ENCODE measurements around the gene WFIKKN1. TPM values are rescaled to one million over a fixed set of nuclear protein-coding genes. Genes with fewer than 3 reads are reported as not detected.
A peak's percentile ranks its signal among the peaks of the same experiment; 100 is the strongest.
"Not testable (repeated sequence)": the region's sequence is repeated elsewhere in the genome, so short reads cannot be mapped to it uniquely, and the experiment has no call there.

WFIKKN1 gene
- total RNA-seq, 4 donors from 2014 or later: 2.5 to 6.2 (median 3.8) TPM

DNA sequence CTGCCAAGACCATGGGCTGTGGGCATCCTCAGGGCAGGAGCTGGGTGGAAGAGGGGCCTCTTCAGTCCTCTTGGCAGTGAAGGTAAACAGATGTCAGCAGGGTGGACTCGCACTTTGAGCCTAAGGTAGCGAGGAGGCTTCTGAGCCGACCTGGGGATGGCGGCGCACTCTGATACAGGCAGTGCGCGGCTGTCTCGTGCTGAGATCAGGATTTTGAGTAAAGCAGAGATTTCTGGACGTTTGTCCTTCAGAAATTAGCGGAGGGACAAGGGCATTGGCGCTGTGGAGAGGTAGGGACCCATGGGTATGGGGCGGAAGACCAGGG, 34.1 kb upstream of the WFIKKN1 start:
- TF ChIP-seq, protein P1, sequence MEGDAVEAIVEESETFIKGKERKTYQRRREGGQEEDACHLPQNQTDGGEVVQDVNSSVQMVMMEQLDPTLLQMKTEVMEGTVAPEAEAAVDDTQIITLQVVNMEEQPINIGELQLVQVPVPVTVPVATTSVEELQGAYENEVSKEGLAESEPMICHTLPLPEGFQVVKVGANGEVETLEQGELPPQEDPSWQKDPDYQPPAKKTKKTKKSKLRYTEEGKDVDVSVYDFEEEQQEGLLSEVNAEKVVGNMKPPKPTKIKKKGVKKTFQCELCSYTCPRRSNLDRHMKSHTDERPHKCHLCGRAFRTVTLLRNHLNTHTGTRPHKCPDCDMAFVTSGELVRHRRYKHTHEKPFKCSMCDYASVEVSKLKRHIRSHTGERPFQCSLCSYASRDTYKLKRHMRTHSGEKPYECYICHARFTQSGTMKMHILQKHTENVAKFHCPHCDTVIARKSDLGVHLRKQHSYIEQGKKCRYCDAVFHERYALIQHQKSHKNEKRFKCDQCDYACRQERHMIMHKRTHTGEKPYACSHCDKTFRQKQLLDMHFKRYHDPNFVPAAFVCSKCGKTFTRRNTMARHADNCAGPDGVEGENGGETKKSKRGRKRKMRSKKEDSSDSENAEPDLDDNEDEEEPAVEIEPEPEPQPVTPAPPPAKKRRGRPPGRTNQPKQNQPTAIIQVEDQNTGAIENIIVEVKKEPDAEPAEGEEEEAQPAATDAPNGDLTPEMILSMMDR (IDR thresholded peaks at IDR 0.05): no peak
- no peak for TF ChIP-seq POLR2A (IDR thresholded peaks at IDR 0.05)
- no peak for DNase-seq
- Histone ChIP-seq H3K9me3 (no peaks in the 10 kb centered on the region), H3K36me3 (peaks cover 0 to 27% (median 0%) of the 10 kb centered on the region in 3 donors), H3K4me3 (no peak overlapping the region), H3K27me3 (no peaks in the 10 kb centered on the region), H3K27ac (no peak overlapping the region), H3K4me1 (peaks cover 5 to 34% (median 10%) of the 10 kb centered on the region in 4 donors)

DNA sequence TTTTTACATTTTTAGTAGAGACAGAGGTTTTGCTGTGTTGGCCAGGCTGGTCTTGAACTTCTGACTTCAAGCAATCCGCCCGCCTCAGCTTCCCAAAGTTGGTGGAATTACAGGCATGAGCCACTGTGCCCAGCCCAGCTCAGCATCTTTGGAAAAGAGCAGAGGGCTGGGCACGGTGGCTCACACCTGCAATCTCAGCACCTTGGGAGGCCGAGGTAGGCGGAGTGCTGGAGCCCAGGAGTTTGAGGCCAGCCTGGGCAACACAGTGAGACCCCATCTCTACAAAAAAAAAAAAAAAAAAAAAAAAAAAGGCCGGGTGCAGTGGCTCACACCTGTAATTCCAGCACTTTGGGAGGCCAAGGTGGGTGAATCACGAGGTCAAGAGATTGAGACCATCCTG, 33.1 kb upstream of the WFIKKN1 start:
- H3K9me3 ChIP-seq, H3K27me3 ChIP-seq, DNase-seq, H3K27ac ChIP-seq, H3K4me3 ChIP-seq: not testable (repeated sequence)
- Histone ChIP-seq H3K4me1 (peaks cover 0 to 24% (median 3%) of the 10 kb centered on the region in 4 donors), H3K36me3 (peaks cover 0 to 27% (median 0%) of the 10 kb centered on the region in 3 donors)

DNA sequence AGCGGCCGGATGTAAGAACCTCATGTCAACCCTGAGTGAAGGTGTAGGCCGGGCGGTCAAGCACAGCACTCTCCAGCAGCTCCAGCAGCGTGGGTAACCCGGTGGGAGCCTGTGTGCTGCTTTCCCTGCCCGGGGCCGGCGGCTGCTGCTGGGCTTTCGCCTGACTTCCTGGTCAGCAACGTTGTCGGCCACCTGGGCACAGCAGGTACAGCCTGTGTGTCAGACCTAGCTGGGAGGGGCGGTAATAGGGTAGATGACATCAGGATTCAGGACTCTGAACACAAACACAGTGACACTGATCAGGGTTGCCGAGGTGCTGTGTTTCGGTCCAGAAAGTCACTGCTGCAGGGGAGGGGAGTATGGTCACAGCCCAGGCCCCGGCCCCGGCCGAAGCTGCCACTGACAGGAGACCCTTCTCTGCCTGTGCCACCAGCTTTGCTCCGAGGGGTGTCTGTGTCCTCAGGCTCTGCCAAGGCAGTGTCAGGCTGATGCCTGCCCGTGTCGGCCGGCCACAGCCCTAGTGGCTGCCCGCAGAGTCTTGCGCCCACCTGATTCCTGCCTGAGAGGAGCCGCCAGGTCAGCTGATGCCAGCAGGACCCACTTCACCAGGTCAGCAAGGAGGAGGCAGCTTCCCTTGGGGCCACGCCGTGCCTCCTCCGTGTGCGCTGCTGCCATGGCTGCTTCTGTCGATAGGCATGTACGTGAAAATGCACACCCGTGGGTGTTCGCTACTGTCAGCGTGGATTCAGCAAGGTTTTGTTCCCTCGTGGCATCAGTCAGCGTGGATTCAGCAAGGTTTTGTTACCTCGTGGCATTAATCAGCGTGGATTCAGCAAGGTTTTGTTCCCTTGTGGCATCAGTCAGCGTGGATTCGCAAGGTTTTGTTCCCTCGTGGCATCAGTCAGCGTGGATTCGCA, 31.7 kb upstream of the WFIKKN1 start:
- TF ChIP-seq, protein P1 (IDR thresholded peaks at IDR 0.05): no peak
- TF ChIP-seq POLR2A (IDR thresholded peaks at IDR 0.05): no peak
- H3K9me3 ChIP-seq: no peaks in the 10 kb centered on the region
- no peak overlapping the region for H3K4me3 ChIP-seq
- peaks cover 0 to 14% (median 0%) of the 10 kb centered on the region in 4 donors for H3K4me1 ChIP-seq
- H3K36me3 ChIP-seq: peaks cover 0 to 27% (median 0%) of the 10 kb centered on the region in 3 donors
- no peak for DNase-seq
- H3K27me3 ChIP-seq: no peaks in the 10 kb centered on the region
- H3K27ac ChIP-seq: no peak overlapping the region

DNA sequence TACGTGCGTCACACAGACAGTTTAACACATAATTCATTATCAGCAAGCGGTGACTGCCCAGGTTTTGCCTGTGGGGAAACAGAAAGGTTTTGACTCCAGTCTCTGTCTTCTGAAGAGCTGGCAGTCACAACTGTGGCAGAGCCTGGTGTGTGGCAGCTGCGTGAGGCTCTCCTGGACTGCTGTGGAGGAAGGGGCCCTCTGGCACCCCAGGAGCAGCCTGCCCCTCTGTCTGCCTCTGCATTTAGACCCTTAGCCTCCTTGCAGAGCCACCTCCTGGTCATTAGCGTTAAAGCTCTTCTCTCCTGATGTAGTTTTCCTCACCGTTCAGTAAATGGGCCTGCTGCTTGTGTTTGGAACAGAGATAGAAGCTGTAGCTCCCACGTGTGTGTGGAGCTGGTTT, 30.0 kb upstream of the WFIKKN1 start:
- Histone ChIP-seq H3K27ac (no peak overlapping the region), H3K4me3 (no peak overlapping the region), H3K36me3 (peaks cover 0 to 27% (median 0%) of the 10 kb centered on the region in 3 donors), H3K4me1 (no peaks in the 10 kb centered on the region), H3K9me3 (no peaks in the 10 kb centered on the region), H3K27me3 (no peaks in the 10 kb centered on the region)
- no peak for TF ChIP-seq POLR2A (IDR thresholded peaks at IDR 0.05)
- TF ChIP-seq, protein P1 (IDR thresholded peaks at IDR 0.05): peak in 3 of 6 experiments; percentile 16 to 25 (median 18)
- no peak for DNase-seq

DNA sequence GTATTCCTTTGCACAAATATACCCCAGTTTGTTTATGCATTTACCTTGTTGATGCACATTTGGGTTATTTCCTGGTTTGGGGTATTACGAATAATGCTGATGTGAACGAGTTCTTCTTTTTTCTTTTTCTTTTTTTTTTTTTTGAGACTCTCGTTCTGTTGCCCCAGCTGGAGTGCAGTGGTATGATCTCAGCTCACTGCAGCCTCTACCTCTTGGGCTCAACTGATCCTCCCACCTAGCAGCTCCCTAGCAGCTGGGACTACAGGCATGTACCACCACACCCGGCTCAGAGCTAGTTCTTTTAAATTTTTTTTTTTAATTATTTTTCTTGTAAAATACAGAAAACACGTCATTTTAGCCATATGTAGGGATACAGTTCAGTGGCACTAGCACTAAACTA, 26.9 kb upstream of the WFIKKN1 start:
- Histone ChIP-seq H3K9me3 (no peaks in the 10 kb centered on the region), H3K4me1 (no peaks in the 10 kb centered on the region), H3K27ac (no peak overlapping the region), H3K36me3 (peaks cover 0 to 11% (median 0%) of the 10 kb centered on the region in 3 donors), H3K27me3 (no peaks in the 10 kb centered on the region), H3K4me3 (no peak overlapping the region)
- DNase-seq: no peak
- TF ChIP-seq POLR2A (IDR thresholded peaks at IDR 0.05): no peak
- TF ChIP-seq, protein P1 (IDR thresholded peaks at IDR 0.05): no peak

DNA sequence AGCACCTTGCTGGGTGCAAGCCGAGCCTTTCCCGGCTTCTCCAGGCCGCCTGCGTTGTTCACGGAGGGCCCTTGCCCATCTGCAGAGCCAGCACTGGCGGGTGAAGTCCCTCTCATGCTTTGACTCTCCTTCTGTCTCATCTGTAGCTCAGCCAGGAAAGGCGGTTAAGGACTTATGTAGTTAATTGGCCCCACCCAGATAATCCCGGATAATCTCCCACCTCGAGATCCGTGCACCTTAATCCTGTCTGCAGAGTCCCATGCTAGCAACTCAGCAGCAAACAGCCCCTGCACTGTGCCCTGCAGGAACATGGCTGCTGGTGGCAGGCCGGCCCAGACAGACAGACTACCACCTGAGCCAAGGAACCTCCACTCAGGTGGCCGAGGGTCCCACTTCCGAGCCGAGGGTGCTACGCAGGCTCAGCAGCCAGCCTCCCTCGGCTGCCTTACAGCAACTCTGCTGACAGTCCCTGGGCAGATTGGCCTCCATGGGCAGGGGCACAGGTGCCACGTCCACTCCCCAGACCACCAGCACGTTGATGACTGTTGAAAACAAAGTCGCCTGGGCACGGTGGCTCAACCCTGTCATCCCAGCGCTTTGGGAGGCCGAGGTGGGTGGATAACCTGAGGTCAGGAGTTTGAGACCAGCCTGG, 24.0 kb upstream of the WFIKKN1 start:
- DNase-seq: no peak
- Histone ChIP-seq H3K4me1 (peaks cover 0 to 11% (median 2%) of the 10 kb centered on the region in 4 donors), H3K27ac (no peak overlapping the region), H3K9me3 (no peaks in the 10 kb centered on the region), H3K36me3 (no peaks in the 10 kb centered on the region), H3K4me3 (no peak overlapping the region), H3K27me3 (no peaks in the 10 kb centered on the region)
- TF ChIP-seq, protein P1 (IDR thresholded peaks at IDR 0.05): no peak
- no peak for TF ChIP-seq POLR2A (IDR thresholded peaks at IDR 0.05)
